GM12873 (cell line): ENCODE results near the gene KIAA0930.

ENCODE experiments used
- TF ChIP-seq, protein P1 (sequence below): IDR thresholded peaks from 2 replicates; pipeline ENCODE4 v1.5.1; 2012; ENCODE audit warnings: low read depth, mild to moderate bottlenecking, moderate library complexity, low read length, control low read depth; ENCODE audit not compliant: insufficient read depth; ENCODE audit errors: missing control alignments

The KIAA0930 gene

DNA sequence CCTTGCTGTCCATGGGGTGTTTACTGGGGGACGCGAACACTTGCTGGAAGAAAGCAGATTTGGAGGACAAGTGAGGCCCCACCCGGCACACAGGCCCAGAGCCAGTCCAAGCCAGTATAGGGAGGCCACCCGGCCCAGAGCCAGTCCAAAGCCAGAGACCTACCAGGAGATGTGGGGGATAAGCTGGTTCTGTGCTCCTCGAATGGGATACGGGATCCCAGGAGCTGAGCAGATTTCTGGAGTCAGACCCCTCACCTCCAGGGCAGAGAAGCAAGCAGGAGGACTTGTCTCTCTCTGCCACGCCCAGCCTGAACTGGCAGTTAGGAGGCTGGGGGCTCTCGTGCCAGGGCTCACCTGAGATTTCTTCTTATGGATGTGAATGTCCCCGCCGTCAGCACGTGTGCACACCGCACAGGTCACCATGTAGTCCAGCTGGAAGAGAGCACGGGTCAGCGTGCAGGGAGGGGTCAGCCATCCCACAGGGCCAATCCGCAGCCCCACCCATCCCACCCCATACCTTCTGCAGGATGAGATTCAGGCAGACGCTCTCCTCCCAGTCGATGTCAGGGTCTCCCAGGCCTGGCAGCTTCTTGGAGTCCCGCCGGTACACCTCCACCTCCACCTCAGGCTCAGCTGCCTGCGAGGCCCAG is 35.3 kb downstream of the KIAA0930 start:
- TF ChIP-seq, protein P1, sequence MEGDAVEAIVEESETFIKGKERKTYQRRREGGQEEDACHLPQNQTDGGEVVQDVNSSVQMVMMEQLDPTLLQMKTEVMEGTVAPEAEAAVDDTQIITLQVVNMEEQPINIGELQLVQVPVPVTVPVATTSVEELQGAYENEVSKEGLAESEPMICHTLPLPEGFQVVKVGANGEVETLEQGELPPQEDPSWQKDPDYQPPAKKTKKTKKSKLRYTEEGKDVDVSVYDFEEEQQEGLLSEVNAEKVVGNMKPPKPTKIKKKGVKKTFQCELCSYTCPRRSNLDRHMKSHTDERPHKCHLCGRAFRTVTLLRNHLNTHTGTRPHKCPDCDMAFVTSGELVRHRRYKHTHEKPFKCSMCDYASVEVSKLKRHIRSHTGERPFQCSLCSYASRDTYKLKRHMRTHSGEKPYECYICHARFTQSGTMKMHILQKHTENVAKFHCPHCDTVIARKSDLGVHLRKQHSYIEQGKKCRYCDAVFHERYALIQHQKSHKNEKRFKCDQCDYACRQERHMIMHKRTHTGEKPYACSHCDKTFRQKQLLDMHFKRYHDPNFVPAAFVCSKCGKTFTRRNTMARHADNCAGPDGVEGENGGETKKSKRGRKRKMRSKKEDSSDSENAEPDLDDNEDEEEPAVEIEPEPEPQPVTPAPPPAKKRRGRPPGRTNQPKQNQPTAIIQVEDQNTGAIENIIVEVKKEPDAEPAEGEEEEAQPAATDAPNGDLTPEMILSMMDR = no peak

DNA sequence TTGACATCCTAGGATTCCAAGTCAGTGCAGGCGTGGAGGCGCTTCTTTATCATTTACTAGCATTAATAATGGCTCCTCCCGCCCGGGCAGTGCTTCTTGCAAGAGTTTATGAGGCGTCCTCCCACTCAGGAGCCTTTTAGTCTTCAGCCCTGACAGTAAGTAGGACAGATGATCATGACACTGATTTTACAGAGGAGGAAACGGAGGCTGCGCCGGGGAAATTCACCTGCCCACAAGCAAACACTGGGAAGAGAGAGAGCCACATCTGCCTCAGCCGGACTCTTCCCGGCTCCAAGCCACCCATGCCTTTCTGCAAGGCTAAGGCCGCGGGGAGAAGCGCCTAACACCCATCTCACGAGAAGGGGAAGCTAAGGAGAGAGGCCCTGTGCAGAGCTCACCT is 35.9 kb downstream of the KIAA0930 start:
- TF ChIP-seq, protein P1 = no peak

DNA sequence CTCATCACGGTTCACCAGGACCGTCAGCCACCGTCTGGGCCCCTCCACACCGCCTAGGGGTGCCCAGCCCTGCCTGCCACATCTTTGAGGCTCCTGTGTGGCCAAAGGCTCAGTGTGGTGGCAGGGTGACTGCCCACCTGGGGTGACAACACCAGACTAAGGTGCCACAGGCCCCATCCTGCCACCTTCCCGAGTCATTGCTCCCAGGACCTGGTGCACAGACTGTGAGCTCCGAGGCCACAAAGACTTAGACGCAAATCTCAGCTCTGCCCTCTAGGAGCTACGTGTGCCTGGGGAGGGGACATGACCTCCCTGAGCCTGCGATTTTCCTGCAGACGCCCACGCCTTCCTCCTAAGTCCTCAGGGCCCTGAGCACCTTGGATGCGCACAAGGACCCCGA is 36.5 kb downstream of the KIAA0930 start:
- TF ChIP-seq, protein P1 = no peak

DNA sequence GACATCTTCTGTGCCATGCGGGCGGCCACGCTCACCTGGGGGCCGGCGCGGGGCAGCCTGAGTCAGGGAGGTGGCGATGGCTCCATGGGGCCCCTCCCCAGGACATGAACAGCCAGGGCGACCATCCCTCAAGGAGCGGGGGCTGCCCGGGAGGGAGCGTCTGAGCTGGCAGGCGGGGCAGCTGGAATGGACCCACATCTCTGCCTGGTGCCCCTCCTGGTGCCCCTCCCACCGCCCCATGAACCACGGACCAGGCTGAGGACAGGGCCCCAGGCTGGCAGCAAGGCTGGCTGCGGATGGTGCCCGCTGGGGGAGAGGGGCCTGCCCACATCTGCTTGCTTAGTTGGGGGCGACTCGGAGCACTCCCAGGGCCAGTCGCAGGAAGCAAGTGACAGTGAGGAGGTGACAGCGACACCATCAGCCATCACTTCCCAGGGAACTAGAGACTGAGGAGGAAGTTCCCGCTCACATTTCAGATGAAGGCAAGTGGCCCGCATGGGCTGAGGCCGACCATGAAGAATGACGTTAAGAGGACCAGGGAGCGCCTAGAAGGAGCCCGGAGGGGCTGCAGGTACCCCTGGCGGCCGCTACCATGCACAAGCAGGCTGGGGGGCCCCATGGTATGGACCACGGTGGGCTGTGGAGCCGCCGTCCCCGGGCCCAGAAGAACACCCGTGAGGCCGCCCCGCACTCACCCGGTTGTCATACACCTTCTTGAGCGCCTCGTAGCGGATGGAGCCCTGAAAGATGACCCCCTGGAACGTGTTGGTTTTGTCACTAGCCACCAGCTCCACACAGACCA is 37.3 kb downstream of the KIAA0930 start:
- TF ChIP-seq, protein P1 = no peak

DNA sequence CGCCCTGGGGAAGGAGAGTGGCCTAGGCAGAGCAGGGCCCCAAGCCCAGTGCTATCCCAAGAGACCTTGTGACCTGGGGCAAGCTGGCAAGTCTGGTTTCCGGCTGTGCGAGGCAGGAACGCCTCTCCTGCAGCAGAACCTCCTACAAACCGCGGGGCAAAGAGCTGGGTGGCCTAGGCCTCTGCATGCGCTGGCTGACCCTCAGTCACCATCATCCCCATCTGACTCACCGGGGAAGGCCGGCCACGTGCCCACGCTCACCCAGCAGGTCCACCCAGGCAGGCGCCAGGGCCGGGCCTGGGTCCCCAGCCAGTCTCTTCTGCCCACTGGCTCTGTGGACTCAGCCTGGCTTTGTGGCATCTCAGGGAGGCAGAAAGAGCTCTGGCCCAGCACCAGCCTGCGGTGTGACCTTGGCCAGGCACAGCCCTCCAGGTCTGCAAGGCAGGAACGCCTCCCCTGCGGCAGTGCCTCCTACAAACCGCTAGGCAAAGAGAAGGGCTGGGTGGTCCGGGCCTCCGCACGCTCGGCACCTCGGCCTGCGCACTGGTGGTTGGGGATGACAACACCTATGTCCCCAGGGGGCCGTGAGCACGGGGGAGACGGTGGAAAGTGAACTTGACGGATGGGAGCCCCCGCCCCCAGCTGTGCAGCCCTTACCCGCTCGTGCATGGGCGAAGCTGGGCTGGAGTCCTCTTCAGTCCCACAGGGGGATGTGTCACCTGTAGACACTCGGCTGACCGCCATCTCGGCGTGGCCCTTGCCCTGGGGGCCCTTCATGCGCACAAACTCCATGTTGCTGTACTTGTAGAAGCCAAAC is 38.2 kb downstream of the KIAA0930 start:
- TF ChIP-seq, protein P1 = no peak

DNA sequence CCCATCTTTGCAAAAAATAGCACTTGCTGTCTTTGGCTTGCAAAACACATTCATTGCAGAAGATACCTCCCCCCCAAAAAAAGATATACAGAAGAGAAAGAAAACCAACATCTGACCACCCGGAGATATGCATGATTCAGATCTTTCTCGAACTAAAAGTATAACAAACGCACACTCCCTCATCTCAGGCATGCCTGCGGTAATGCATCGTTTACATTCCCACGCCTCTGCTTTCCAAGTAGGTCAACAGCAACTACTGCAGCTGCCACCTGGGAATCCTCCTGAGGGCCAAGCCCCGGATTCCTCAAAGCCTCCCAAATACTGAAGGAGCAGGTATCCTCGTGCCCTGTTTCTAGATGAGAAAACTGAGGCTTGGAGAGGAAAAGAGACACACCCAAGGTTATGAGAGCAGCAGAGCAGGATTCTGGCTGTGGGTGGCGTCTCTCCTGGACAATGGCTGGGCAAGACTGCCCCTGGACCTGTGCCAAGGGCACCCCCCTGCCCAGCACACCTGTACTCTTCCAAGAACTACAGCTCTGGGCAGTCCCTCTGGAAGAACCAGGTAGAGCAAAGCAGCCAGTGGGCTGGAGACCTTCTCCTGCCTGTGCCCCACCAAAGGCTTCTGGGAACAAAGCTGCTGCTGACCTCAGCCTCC is 38.9 kb downstream of the KIAA0930 start:
- TF ChIP-seq, protein P1 = no peak
